ENCODE results near the gene C10orf105. TPM values are rescaled to one million over a fixed set of nuclear protein-coding genes. Genes with fewer than 3 reads are reported as not detected.
A peak's percentile ranks its signal among the peaks of the same experiment; 100 is the strongest.

C10orf105 gene
- polyA plus RNA-seq, 3 donors from 2014 or later, result 0.09 to 0.11 TPM; not detected in 1

- Mint-ChIP-seq H3K4me3 (no peak overlapping the region), H3K4me1 (peaks cover 10 to 11% of the 10 kb centered on the region in 2 donors), H3K27me3 (ENCODE audit: low read depth in 3 of 3) (peaks cover 0 to 3% (median 0%) of the 10 kb centered on the region in 3 donors), H3K9me3 (no peaks in the 10 kb centered on the region), H3K36me3 (no peaks in the 10 kb centered on the region), H3K27ac (no peak overlapping the region)
- no peak for DNase-seq
Observed at GRCh38 chr10:71704816-71705215, 14.8 kb downstream of the C10orf105 start.

- no peaks in the 10 kb centered on the region for H3K9me3 Mint-ChIP-seq
- peaks cover under 1 to 7% (median 2%) of the 10 kb centered on the region in 3 donors for H3K27me3 Mint-ChIP-seq (ENCODE audit: low read depth in 3 of 3)
- peaks cover 21% of the 10 kb centered on the region in 2 donors for H3K4me1 Mint-ChIP-seq
- no peak for DNase-seq
- H3K4me3 Mint-ChIP-seq, result no peak overlapping the region
- no peak overlapping the region for H3K27ac Mint-ChIP-seq
- H3K36me3 Mint-ChIP-seq, result no peaks in the 10 kb centered on the region
Observed at GRCh38 chr10:71703577-71703976, 16.0 kb downstream of the C10orf105 start.

GRCh38 chr10:71701496-71702132 is 18.0 kb downstream of the C10orf105 start:
- H3K27me3 Mint-ChIP-seq (ENCODE audit: low read depth in 3 of 3), result peaks cover 5 to 13% (median 5%) of the 10 kb centered on the region in 3 donors
- no peaks in the 10 kb centered on the region for H3K36me3 Mint-ChIP-seq
- no peaks in the 10 kb centered on the region for H3K9me3 Mint-ChIP-seq
- peaks cover 31% of the 10 kb centered on the region in 2 donors for H3K4me1 Mint-ChIP-seq
- DNase-seq, result no peak
- no peak overlapping the region for H3K27ac Mint-ChIP-seq
- H3K4me3 Mint-ChIP-seq, result no peak overlapping the region

GRCh38 chr10:71700731-71701368 is 18.7 kb downstream of the C10orf105 start:
- no peak overlapping the region for H3K4me3 Mint-ChIP-seq
- peaks cover 34 to 35% of the 10 kb centered on the region in 2 donors for H3K4me1 Mint-ChIP-seq
- H3K9me3 Mint-ChIP-seq, result no peaks in the 10 kb centered on the region
- DNase-seq, result no peak
- H3K27me3 Mint-ChIP-seq (ENCODE audit: low read depth in 3 of 3), result peaks cover 5 to 11% (median 5%) of the 10 kb centered on the region in 3 donors
- H3K36me3 Mint-ChIP-seq, result no peaks in the 10 kb centered on the region
- H3K27ac Mint-ChIP-seq, result no peak overlapping the region

GRCh38 chr10:71698737-71699136 is 20.8 kb downstream of the C10orf105 start:
- Mint-ChIP-seq H3K4me3 (peak overlapping the region; percentile 63 to 79 (median 67)), H3K9me3 (no peaks in the 10 kb centered on the region), H3K36me3 (no peaks in the 10 kb centered on the region), H3K27ac (peak overlapping the region; percentile 81 to 93 (median 87)), H3K27me3 (ENCODE audit: low read depth in 3 of 3) (peaks cover 5 to 14% (median 5%) of the 10 kb centered on the region in 3 donors), H3K4me1 (peaks cover 52% of the 10 kb centered on the region in 2 donors)
- DNase-seq, result no peak

GRCh38 chr10:71697938-71698709 is 21.5 kb downstream of the C10orf105 start:
- H3K27ac Mint-ChIP-seq, result peak overlapping the region; percentile 81 to 93 (median 87)
- H3K27me3 Mint-ChIP-seq (ENCODE audit: low read depth in 3 of 3), result peaks cover 5 to 14% (median 5%) of the 10 kb centered on the region in 3 donors
- no peaks in the 10 kb centered on the region for H3K36me3 Mint-ChIP-seq
- H3K4me1 Mint-ChIP-seq, result peaks cover 56 to 57% of the 10 kb centered on the region in 2 donors
- no peaks in the 10 kb centered on the region for H3K9me3 Mint-ChIP-seq
- H3K4me3 Mint-ChIP-seq, result peak overlapping the region; percentile 63 to 79 (median 70)
- peak; percentile 73 to 75 (median 74) for DNase-seq

GRCh38 chr10:71696628-71697326 is 22.8 kb downstream of the C10orf105 start:
- peaks cover 5 to 14% (median 5%) of the 10 kb centered on the region in 3 donors for H3K27me3 Mint-ChIP-seq (ENCODE audit: low read depth in 3 of 3)
- H3K27ac Mint-ChIP-seq, result peak overlapping the region in 4 of 6 donors; percentile 49 to 93 (median 86)
- H3K36me3 Mint-ChIP-seq, result no peaks in the 10 kb centered on the region
- peak; percentile 53 to 58 (median 55) for DNase-seq
- H3K4me3 Mint-ChIP-seq, result peak overlapping the region in 3 of 5 donors; percentile 18 to 70 (median 45)
- peaks cover 56 to 57% of the 10 kb centered on the region in 2 donors for H3K4me1 Mint-ChIP-seq
- H3K9me3 Mint-ChIP-seq, result no peaks in the 10 kb centered on the region

GRCh38 chr10:71695502-71696476 is 23.8 kb downstream of the C10orf105 start:
- peaks cover 56 to 57% of the 10 kb centered on the region in 2 donors for H3K4me1 Mint-ChIP-seq
- no peaks in the 10 kb centered on the region for H3K9me3 Mint-ChIP-seq
- no peak for DNase-seq
- H3K4me3 Mint-ChIP-seq, result peak overlapping the region in 2 of 5 donors; percentile 13 to 42
- H3K27me3 Mint-ChIP-seq (ENCODE audit: low read depth in 3 of 3), result peaks cover 5 to 15% (median 6%) of the 10 kb centered on the region in 3 donors
- H3K27ac Mint-ChIP-seq, result peak overlapping the region in 2 of 6 donors; percentile 13 to 76
- H3K36me3 Mint-ChIP-seq, result no peaks in the 10 kb centered on the region

- no peaks in the 10 kb centered on the region for H3K9me3 Mint-ChIP-seq
- peak; percentile 45 to 56 (median 50) for DNase-seq
- peaks cover 5 to 15% (median 9%) of the 10 kb centered on the region in 3 donors for H3K27me3 Mint-ChIP-seq (ENCODE audit: low read depth in 3 of 3)
- peak overlapping the region; percentile 66 to 88 (median 84) for H3K27ac Mint-ChIP-seq
- peak overlapping the region; percentile 42 to 80 (median 69) for H3K4me3 Mint-ChIP-seq
- H3K36me3 Mint-ChIP-seq, result no peaks in the 10 kb centered on the region
- peaks cover 55% of the 10 kb centered on the region in 2 donors for H3K4me1 Mint-ChIP-seq
Observed at GRCh38 chr10:71694567-71694968, 25.0 kb downstream of the C10orf105 start.

- no peak for DNase-seq
- peaks cover 50% of the 10 kb centered on the region in 2 donors for H3K4me1 Mint-ChIP-seq
Observed at GRCh38 chr10:71694039-71694501, 25.5 kb downstream of the C10orf105 start.

GRCh38 chr10:71693377-71693776 is 26.2 kb downstream of the C10orf105 start:
- Mint-ChIP-seq H3K27ac (peak overlapping the region in 3 of 6 donors; percentile 45 to 81 (median 56)), H3K4me3 (peak overlapping the region in 4 of 5 donors; percentile 22 to 53 (median 32)), H3K27me3 (ENCODE audit: low read depth in 3 of 3) (peaks cover 2 to 10% (median 6%) of the 10 kb centered on the region in 3 donors), H3K36me3 (no peaks in the 10 kb centered on the region), H3K9me3 (peaks cover 0 to under 1% (median 0%) of the 10 kb centered on the region in 6 donors), H3K4me1 (peaks cover 43% of the 10 kb centered on the region in 2 donors)
- DNase-seq, result no peak

More at GRCh38 chr10:71694039-71694501, 25.5 kb downstream of the C10orf105 start:
- Mint-ChIP-seq H3K9me3 (no peaks in the 10 kb centered on the region), H3K4me3 (peak overlapping the region; percentile 42 to 80 (median 69)), H3K27ac (peak overlapping the region; percentile 66 to 85 (median 82)), H3K27me3 (ENCODE audit: low read depth in 3 of 3) (peaks cover 5 to 14% (median 7%) of the 10 kb centered on the region in 3 donors), H3K36me3 (no peaks in the 10 kb centered on the region)
